Lower leg skin (tissue), 4 donors: ENCODE results near the gene TMEM233. TPM values are rescaled to one million over a fixed set of nuclear protein-coding genes. Genes with fewer than 3 reads are reported as not detected.

ENCODE experiments used
- DNase-seq, 2 donors: peaks; one replicate each; pipeline ENCODE4 v3.0.0-alpha.2; 2019; ENCODE audit warnings: low spot score in 2 of 2
- H3K4me3 ChIP-seq: fragments of 200-600 bp; sonication (generic); 2 replicates; pipeline ENCODE4 v1.5.1; 2017; ENCODE audit warnings: mild to moderate bottlenecking, low read depth; ENCODE audit not compliant: poor library complexity, severe bottlenecking
- CTCF ChIP-seq, 3 donors: fragments of 450-650 bp; IDR thresholded peaks; one replicate each; pipeline ENCODE4 v1.5.1; 2016; ENCODE audit warnings: antibody characterized with exemption in 3 of 3, mild to moderate bottlenecking in 3 of 3, moderate library complexity in 2 of 3
- POLR2A ChIP-seq, 2 donors: fragments of 450-650 bp; IDR thresholded peaks; one replicate each; pipeline ENCODE4 v1.6.1; 2016 to 2017; ENCODE audit warnings: antibody characterized with exemption in 2 of 2, mild to moderate bottlenecking in 1 of 2, moderate library complexity in 1 of 2
- WGBS, 2 donors: methylation state at CpG; one replicate each; pipeline ENCODE4 v1.1.5; 2018; 5-methylcytosine and 5-hydroxymethylcytosine counted together
- intact Hi-C: fragments of 100-400 bp; cut with DNase I; formaldehyde crosslinking; loops from one replicate; pipeline ENCODE4 v1.15.0; 2023; ENCODE audit warnings: low total_unique reads
- total RNA-seq, 4 donors: library from RNA; depleted of rRNA; stranded (reverse); fragments of >200 nt; gene quantifications; one replicate each; pipeline ENCODE4 v1.1.0, GENCODE V29; 2016

The TMEM233 gene
- total RNA-seq, 4 donors from 2014 or later, result 0.06 TPM; not detected in 3

GRCh38 chr12:119668324-119668841, 74.8 kb downstream of the TMEM233 start:
- 8% methylated on average over 5 to 10 of the region's 14 CpGs for WGBS, 2 donors
- H3K4me3 ChIP-seq, result peak overlapping the region; percentile 91
- intact Hi-C loops, result no loop called here
- TF ChIP-seq CTCF (IDR thresholded peaks at IDR 0.05), result no peak
- TF ChIP-seq POLR2A (IDR thresholded peaks at IDR 0.05), result no peak
- DNase-seq, result no peak

- no peak overlapping the region for H3K4me3 ChIP-seq
- intact Hi-C loops, result no loop called here
- WGBS, 2 donors, result 35 to 48% methylated on average over 11 of the region's 11 CpGs
- TF ChIP-seq CTCF (IDR thresholded peaks at IDR 0.05) (no peak), POLR2A (IDR thresholded peaks at IDR 0.05) (no peak)
- no peak for DNase-seq
Observed at GRCh38 chr12:119669744-119670472, 76.3 kb downstream of the TMEM233 start.

- 86 to 93% methylated on average over 3 of the region's 3 CpGs for WGBS, 2 donors
- DNase-seq, result no peak
- intact Hi-C loops, result no loop called here
- no peak for TF ChIP-seq CTCF (IDR thresholded peaks at IDR 0.05)
- TF ChIP-seq POLR2A (IDR thresholded peaks at IDR 0.05), result no peak
- no peak overlapping the region for H3K4me3 ChIP-seq
Observed at GRCh38 chr12:119671070-119671469, 77.5 kb downstream of the TMEM233 start.

- WGBS, 2 donors, result 90% methylated on average over 8 of the region's 8 CpGs
- TF ChIP-seq CTCF (IDR thresholded peaks at IDR 0.05) (no peak), POLR2A (IDR thresholded peaks at IDR 0.05) (no peak)
- H3K4me3 ChIP-seq, result no peak overlapping the region
- intact Hi-C loops, result no loop called here
- no peak for DNase-seq
Observed at GRCh38 chr12:119672194-119672593, 78.6 kb downstream of the TMEM233 start.

- 71 to 84% methylated on average over 7 of the region's 7 CpGs for WGBS, 2 donors
Observed at GRCh38 chr12:119673634-119674033, 80.1 kb downstream of the TMEM233 start.

More at GRCh38 chr12:119673634-119674033, 80.1 kb downstream of the TMEM233 start:
- TF ChIP-seq CTCF (IDR thresholded peaks at IDR 0.05) (no peak), POLR2A (IDR thresholded peaks at IDR 0.05) (no peak)
- DNase-seq, result no peak
- H3K4me3 ChIP-seq, result no peak overlapping the region
- intact Hi-C loops, result no loop called here
